ENCODE data around the gene SCYGR5.

Gene SCYGR5

GRCh38 chr2:227674485-227674884 lies 7.9 kb downstream of the SCYGR5 start:
- no peak overlapping the region for H3K4me3 ChIP-seq (ENCODE audit: low read depth, low read length)

DNA sequence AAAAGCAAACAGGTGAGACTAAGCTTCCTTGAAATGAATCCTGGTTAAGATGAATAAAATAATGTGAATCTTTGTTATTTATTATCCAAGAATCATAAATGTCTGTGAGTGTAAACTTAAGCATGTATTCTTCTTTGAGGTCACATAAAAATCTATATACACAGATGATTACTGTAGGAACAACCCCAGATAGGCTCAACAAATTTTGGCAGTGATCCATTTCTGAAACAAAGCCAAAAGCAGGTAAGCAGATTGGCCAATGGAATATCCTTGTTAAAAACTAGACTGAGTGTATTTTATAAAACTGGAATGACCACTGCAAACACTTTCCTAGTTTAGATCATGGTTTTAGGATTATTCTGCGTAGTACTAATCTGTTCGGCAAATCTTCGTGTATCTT lies 11.3 kb downstream of the SCYGR5 start:
- no peak overlapping the region for H3K4me3 ChIP-seq (ENCODE audit: low read depth, low read length)
- TF ChIP-seq, protein P1, sequence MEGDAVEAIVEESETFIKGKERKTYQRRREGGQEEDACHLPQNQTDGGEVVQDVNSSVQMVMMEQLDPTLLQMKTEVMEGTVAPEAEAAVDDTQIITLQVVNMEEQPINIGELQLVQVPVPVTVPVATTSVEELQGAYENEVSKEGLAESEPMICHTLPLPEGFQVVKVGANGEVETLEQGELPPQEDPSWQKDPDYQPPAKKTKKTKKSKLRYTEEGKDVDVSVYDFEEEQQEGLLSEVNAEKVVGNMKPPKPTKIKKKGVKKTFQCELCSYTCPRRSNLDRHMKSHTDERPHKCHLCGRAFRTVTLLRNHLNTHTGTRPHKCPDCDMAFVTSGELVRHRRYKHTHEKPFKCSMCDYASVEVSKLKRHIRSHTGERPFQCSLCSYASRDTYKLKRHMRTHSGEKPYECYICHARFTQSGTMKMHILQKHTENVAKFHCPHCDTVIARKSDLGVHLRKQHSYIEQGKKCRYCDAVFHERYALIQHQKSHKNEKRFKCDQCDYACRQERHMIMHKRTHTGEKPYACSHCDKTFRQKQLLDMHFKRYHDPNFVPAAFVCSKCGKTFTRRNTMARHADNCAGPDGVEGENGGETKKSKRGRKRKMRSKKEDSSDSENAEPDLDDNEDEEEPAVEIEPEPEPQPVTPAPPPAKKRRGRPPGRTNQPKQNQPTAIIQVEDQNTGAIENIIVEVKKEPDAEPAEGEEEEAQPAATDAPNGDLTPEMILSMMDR (IDR thresholded peaks at IDR 0.05; ENCODE audit: low read depth, low read length), result no peak
- no peak for DNase-seq (ENCODE audit: low read depth, low spot score)
- in situ Hi-C loops (cut with HindIII; ENCODE audit: low sequenced_read_pairs), result no loop called here

More at GRCh38 chr2:227674485-227674884, 7.9 kb downstream of the SCYGR5 start:
- TF ChIP-seq, protein P1 (IDR thresholded peaks at IDR 0.05; ENCODE audit: low read depth, low read length), result no peak
- DNase-seq (ENCODE audit: low read depth, low spot score), result no peak
- in situ Hi-C loops (cut with HindIII; ENCODE audit: low sequenced_read_pairs), result no loop called here

DNA sequence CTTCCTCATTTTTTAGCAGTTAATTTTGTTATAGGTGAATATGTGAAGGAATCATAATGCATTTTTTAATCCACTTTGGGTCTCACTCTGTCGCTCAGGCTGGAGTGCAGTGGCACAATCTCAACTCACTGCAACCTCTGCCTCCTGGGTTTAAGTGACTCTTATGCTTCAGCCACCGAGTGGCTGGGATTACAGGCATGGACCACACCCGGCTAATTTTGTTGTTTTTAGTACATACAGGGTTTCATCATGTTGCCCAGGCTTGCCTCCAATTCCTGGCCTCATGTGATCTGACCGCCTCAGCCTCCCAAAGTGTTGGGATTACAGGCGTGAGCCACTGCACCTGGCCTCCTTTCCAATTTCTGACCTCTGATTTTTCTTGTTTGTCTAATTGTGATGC lies 17.7 kb downstream of the SCYGR5 start:
- DNase-seq (ENCODE audit: low read depth, low spot score), result no peak
- no peak overlapping the region for H3K4me3 ChIP-seq (ENCODE audit: low read depth, low read length)
- in situ Hi-C loops (cut with HindIII; ENCODE audit: low sequenced_read_pairs), result no loop called here
- TF ChIP-seq, protein P1 (IDR thresholded peaks at IDR 0.05; ENCODE audit: low read depth, low read length), result no peak

- no peak overlapping the region for H3K4me3 ChIP-seq (ENCODE audit: low read depth, low read length)
- TF ChIP-seq, protein P1 (IDR thresholded peaks at IDR 0.05; ENCODE audit: low read depth, low read length), result no peak
- DNase-seq (ENCODE audit: low read depth, low spot score), result no peak
- in situ Hi-C loops (cut with HindIII; ENCODE audit: low sequenced_read_pairs), result no loop called here
Measured at GRCh38 chr2:227687189-227687588, 20.6 kb downstream of the SCYGR5 start.

- TF ChIP-seq, protein P1 (IDR thresholded peaks at IDR 0.05; ENCODE audit: low read depth, low read length), result no peak
- in situ Hi-C loops (cut with HindIII; ENCODE audit: low sequenced_read_pairs), result no loop called here
- no peak overlapping the region for H3K4me3 ChIP-seq (ENCODE audit: low read depth, low read length)
- no peak for DNase-seq (ENCODE audit: low read depth, low spot score)
Measured at GRCh38 chr2:227696990-227697679, 30.5 kb downstream of the SCYGR5 start.

DNA sequence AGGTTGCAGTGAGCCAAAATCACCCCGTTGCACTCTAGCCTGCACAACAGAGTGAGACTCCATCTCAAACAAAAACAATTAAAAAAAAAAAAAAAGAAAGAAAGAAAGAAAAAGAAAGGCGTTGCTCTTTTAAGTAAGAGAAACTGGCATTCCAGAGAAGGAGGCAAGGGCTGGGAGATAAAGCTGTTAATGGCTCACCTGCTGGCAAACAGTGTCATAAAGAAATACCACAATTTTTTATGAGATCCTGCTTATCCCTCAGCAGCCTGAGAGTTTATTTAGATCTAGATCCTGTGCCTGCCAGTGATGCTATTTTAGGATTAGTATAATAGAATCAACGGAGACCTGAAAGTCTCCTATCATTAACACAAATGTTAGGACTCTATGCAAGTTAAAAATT lies 35.0 kb downstream of the SCYGR5 start:
- no peak overlapping the region for H3K4me3 ChIP-seq (ENCODE audit: low read depth, low read length)
- in situ Hi-C loops (cut with HindIII; ENCODE audit: low sequenced_read_pairs), result no loop called here
- TF ChIP-seq, protein P1 (IDR thresholded peaks at IDR 0.05; ENCODE audit: low read depth, low read length), result no peak
- no peak for DNase-seq (ENCODE audit: low read depth, low spot score)
